ENCODE measurements around the gene CHKA.

The CHKA gene

DNA sequence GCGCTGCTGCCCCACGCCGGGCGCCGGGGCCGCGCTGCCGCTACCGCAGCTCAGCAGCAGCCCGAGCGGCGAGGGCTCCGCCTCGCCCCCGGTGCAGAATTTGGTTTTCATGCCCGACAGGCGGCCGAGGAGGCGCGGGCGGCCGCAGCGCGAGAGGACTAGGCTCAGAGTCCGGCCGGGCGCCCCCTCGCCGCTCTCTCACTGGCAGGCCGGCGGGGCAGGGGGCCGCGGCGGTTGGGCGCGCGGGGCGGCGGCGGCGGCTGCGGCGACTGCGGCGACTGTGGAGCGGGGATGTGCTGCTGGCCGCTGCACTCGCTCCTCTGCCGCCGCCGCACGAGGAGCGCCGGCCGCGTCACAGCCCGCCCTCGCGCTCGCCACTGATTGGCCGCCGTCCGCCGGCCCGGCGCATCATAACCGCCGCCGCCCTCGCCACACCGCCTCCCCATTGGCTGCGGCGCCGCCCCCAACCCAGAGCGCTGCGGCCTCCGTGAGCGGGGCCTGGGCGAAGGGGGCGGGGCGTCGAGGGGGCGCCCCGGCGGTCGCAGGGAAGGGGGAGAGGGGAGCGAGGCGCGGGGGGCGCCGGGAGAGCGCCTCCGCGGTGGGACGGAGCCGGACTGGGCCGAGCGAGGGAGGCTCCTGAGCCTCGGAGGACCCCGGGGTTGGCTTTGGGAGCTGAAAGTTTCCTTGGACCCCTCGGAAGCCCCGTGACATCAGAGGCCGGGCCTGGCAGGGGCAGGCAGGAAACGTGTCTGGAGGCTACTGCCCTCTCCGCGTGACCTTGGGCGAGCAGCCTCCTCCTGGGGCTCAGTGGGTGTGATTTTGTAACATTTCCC, at the start of gene CHKA:
CHKA (minus strand) TSS at position 322 of the 833 bp plus-strand sequence; CDS start at position 111, 211 bp downstream.
- peak; percentile 74 to 88 (median 76) for DNase-seq (ENCODE audit: low read depth in 3 of 3)

DNA sequence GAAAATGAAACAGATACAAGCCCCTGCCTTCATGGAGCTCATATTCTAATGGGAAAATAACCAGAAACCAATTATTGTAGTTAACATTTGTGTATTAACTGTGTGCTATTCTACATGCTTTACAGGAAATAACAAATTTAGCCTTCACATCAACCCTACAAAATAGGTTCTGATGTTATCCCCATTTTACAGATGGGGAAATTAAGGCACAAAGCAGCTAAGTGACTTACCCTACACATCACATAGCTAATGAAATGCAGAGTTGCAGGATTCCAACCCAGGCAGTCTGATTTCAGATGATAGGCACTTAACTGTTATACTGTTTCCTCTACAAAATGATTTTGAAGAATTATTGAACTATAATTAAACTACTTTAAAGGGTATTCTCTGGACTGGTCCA, 48.3 kb upstream of the CHKA start:
- no peak for DNase-seq (ENCODE audit: low read depth in 3 of 3)

GRCh38 chr11:68168694-68169093, 47.5 kb upstream of the CHKA start:
- DNase-seq (ENCODE audit: low read depth in 3 of 3): no peak

GRCh38 chr11:68167474-68167873, 46.3 kb upstream of the CHKA start:
- no peak for DNase-seq (ENCODE audit: low read depth in 3 of 3)

GRCh38 chr11:68166969-68167368, 45.8 kb upstream of the CHKA start:
- no peak for DNase-seq (ENCODE audit: low read depth in 3 of 3)

GRCh38 chr11:68165601-68166000, 44.4 kb upstream of the CHKA start:
- no peak for DNase-seq (ENCODE audit: low read depth in 3 of 3)

DNA sequence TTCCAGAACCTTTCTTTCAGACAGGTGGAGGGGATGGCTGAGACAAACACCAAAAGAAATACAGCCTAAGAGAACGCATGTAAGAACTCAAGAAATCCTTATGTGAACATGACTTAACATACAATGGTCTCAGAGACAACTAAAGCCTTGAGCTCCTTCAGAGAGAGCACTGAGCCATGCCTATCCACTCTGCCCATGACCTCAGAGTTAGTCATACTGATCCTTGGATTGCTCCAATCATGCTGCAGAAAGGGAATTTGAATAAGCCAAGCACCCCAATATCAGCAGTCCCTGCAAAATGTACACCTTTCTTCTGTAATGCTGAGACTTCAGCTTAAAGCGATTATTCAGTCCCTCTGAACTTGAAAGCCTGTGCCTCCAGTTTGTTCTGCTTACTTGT, 43.2 kb upstream of the CHKA start:
- no peak for DNase-seq (ENCODE audit: low read depth in 3 of 3)

- DNase-seq (ENCODE audit: low read depth in 3 of 3): no peak
These were observed 42.5 kb upstream of the CHKA start for GRCh38 chr11:68163691-68164090.

GRCh38 chr11:68160100-68160695, 39.0 kb upstream of the CHKA start:
- no peak for DNase-seq (ENCODE audit: low read depth in 3 of 3)

- no peak for DNase-seq (ENCODE audit: low read depth in 3 of 3)
These were observed 38.5 kb upstream of the CHKA start for GRCh38 chr11:68159665-68160064.

DNA sequence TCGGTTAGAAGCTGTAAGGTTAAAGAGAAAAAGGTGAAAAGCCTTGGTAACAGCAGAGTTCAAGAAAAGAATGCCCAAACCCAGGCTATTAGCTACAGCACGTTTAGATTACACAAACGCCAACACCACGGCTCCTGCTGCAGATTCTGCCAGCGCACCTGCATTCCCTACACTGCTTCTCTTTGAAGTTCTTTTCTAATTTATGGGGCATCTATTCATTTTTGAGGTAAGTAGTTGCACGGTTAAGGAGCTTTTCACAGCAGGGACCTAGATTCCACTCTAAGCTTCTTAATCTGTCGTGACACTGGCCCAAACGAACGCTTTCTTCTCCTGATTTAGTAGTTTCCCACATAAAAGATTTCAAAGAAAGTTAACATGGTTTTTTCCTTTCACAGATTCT, 38.0 kb upstream of the CHKA start:
- DNase-seq (ENCODE audit: low read depth in 3 of 3): no peak

DNA sequence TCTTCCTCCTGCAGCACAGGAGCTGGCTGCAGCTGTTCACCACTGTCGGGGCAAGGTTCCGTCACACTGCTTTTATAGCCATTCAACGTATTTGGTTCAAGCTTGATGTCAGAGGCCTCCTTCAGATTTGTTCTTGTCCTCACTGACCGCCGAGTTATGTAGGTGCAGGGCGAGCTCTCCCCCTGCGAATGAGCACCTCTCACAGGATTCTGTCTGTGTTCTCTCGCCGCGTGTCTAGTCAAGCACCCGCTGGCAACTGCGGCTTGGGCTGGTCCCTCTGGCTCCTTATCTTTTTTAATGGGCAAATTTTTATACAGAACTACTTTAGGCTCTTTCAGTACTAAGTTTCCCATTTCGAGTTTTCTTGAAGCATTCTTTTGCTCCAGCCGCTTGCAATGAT, 37.4 kb upstream of the CHKA start:
- DNase-seq (ENCODE audit: low read depth in 3 of 3): no peak

DNA sequence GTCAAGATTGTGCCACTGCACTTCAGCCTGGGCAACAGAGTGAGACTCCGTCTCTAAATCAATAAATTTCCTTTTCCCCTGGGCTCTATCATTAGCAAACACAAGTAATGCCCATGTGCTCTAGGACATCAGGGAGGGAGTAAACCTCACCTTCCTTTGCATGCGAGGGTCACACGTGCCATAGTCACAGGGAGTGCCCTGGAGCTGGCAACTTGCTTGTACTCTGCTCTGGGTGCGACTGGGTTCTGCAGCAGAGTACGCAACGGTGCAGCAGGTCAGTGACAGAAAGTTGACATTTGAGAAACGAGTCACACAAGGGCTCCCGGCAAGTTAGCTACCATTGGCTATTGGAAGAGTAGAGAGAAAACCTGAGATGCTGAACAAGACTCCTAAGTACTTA, 32.6 kb upstream of the CHKA start:
- no peak for DNase-seq (ENCODE audit: low read depth in 3 of 3)

GRCh38 chr11:68150037-68150436, 28.8 kb upstream of the CHKA start:
- no peak for DNase-seq (ENCODE audit: low read depth in 3 of 3)

- DNase-seq (ENCODE audit: low read depth in 3 of 3): no peak
These were observed 28.2 kb upstream of the CHKA start for GRCh38 chr11:68149417-68149816.

- no peak for DNase-seq (ENCODE audit: low read depth in 3 of 3)
These were observed 27.7 kb upstream of the CHKA start for GRCh38 chr11:68148879-68149278.

DNA sequence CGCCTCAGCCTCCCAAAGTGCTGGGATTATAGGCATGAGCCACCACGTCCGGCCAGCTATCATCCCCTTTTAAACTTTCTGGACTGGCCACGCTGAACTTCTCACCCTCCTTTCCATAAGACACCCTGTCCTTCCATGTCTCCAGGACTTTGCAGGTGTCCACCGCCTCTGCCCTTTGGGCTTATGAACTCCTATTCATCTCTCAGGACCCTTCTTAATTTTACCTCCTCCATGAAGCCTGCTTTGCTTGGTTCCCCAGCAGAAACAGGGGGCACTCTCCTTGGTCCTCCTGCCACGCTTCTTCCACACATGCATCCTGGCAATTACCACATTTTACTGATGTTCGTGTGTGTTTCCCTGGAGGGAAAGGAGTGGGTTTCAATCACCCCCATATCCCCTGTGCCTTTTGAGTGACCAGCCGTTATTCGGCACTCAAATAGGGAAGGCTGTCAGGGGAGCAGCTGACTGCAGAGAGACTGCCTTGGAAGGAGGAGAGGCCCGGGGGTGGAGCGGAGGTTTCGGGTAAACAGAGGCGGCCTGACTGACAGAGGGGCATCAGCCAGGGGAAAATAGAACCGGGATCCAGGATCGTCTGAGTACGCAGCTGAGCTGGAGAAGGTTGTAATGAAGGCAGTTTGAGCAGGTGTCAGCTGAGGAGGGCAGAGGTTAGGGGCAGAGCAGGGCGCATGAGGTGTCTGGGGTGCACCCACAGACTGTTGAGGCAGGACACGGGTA, 27.1 kb upstream of the CHKA start:
- DNase-seq (ENCODE audit: low read depth in 3 of 3): no peak

- DNase-seq (ENCODE audit: low read depth in 3 of 3): no peak
These were observed 25.7 kb upstream of the CHKA start for GRCh38 chr11:68146704-68147474.

DNA sequence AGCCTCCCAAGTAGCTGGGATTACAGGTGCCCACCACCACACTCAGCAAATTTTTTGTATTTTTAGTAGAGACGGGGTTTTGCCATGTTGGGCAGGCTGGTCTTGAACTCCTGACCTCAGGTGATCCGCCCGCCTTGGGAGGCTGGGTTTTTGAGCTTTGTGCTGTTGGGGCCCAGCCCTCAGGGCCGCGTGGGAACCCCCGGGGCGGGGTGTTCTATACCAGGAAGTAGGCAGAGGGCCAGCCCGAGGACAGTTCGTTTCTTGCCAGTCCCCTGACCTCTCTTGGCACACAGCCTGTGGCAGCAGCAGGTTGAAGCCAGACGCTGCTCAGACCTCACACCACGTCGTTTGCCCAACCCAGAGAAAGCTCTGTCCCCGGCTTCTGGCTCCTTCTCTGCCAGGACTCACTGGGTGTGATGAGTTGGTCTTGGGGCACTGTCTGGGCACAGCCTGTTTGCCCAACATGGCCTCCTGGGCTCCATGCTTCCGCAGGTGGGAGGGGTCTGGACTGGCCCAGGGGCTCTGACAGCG, 24.9 kb upstream of the CHKA start:
- no peak for DNase-seq (ENCODE audit: low read depth in 3 of 3)

GRCh38 chr11:68145120-68145866, 24.1 kb upstream of the CHKA start:
- no peak for DNase-seq (ENCODE audit: low read depth in 3 of 3)

- DNase-seq (ENCODE audit: low read depth in 3 of 3): no peak
These were observed 22.1 kb upstream of the CHKA start for GRCh38 chr11:68143310-68143689.

Measured in stimulated activated CD4-positive, alpha-beta T cell treated with anti-CD3 and anti-CD28 coated beads, TNF-alpha, amount 100 ng/mL, for 24 hours (primary cell).